ENCODE measurements around the gene PRF1.
"Not testable (repeated sequence)": the region's sequence is repeated elsewhere in the genome, so short reads cannot be mapped to it uniquely, and the experiment has no call there.

Gene PRF1

GRCh38 chr10:70616761-70617160, 14.2 kb upstream of the PRF1 start:
- no peak for DNase-seq

- DNase-seq, result no peak
These were observed 13.4 kb upstream of the PRF1 start for GRCh38 chr10:70615784-70616522.

GRCh38 chr10:70615211-70615610, 12.7 kb upstream of the PRF1 start:
- no peak for DNase-seq

GRCh38 chr10:70614364-70614763, 11.8 kb upstream of the PRF1 start:
- not testable (repeated sequence) for DNase-seq

- DNase-seq, result no peak
These were observed 11.4 kb upstream of the PRF1 start for GRCh38 chr10:70613941-70614340.

- DNase-seq, result no peak
These were observed 5.4 kb upstream of the PRF1 start for GRCh38 chr10:70607936-70608335.

GRCh38 chr10:70605161-70605560, 2.6 kb upstream of the PRF1 start:
- no peak for DNase-seq

GRCh38 chr10:70604106-70604505, 1.6 kb upstream of the PRF1 start:
- no peak for DNase-seq

GRCh38 chr10:70603449-70603801, 884 bp upstream of the PRF1 start:
- no peak for DNase-seq

GRCh38 chr10:70601746-70602145, 795 bp downstream of the PRF1 start:
- DNase-seq, result no peak

- DNase-seq, result no peak
These were observed 1.8 kb downstream of the PRF1 start for GRCh38 chr10:70600512-70601395.

GRCh38 chr10:70599791-70600190, 2.8 kb downstream of the PRF1 start:
- no peak for DNase-seq

- DNase-seq, result no peak
These were observed 3.2 kb downstream of the PRF1 start for GRCh38 chr10:70599319-70599718.

- DNase-seq, result no peak
These were observed 3.7 kb downstream of the PRF1 start for GRCh38 chr10:70598857-70599295.

- DNase-seq, result no peak
These were observed 4.4 kb downstream of the PRF1 start for GRCh38 chr10:70597856-70598815.

GRCh38 chr10:70596860-70597809, 5.4 kb downstream of the PRF1 start:
- no peak for DNase-seq

GRCh38 chr10:70596110-70596798, 6.3 kb downstream of the PRF1 start:
- DNase-seq, result no peak

GRCh38 chr10:70595566-70596016, 7.0 kb downstream of the PRF1 start:
- DNase-seq, result no peak

GRCh38 chr10:70594161-70594560, 8.4 kb downstream of the PRF1 start:
- no peak for DNase-seq

GRCh38 chr10:70593513-70593890, 9.0 kb downstream of the PRF1 start:
- DNase-seq, result no peak

Data from DMS79 (cell line).